IMR-90 (cell line): ENCODE measurements around the gene EDC4. TPM values are rescaled to one million over a fixed set of nuclear protein-coding genes. Genes with fewer than 3 reads are reported as not detected.

ENCODE experiments used
- ATAC-seq: fragments of 200-7000 bp; cut with Tn5 transposase; 2 replicates; pipeline ENCODE4 v1.9.1; 2020; ENCODE audit warnings: low read depth, mild to moderate bottlenecking, moderate library complexity
- BruUV-seq: library from RNA; stranded (reverse); fragments of 400-500 nt; replicated peaks from 2 replicates; lab custom pipeline; 2021; lab: Mats Ljungman, UMichigan
- CTCF ChIA-PET: fragments of 300-600 bp; formaldehyde crosslinking; extraction: SDS; loops from one replicate; lab custom pipeline; 2021; ENCODE audit warnings: antibody characterized with exemption; lab: Yijun Ruan, JAX
- POLR2A ChIA-PET: fragments of 300-600 bp; sonication (Branson Sonifier 250); formaldehyde crosslinking; loops from one replicate; lab custom pipeline; 2022; ENCODE audit warnings: antibody characterized with exemption; ENCODE audit not compliant: unreplicated experiment; lab: Charles Lee
- DNase-seq: peaks from one replicate; pipeline ENCODE4 v3.0.0; 2013
- H2AFZ ChIP-seq: replicated peaks from 2 replicates; pipeline ENCODE3; 2013; ENCODE audit warnings: low read length, mild to moderate bottlenecking; ENCODE audit not compliant: poor library complexity
- H2AK5ac ChIP-seq: 2 replicates; pipeline ENCODE4 v1.6.1; 2013; ENCODE audit warnings: low read depth, low read length, inconsistent platforms
- H2AK9ac ChIP-seq: replicated peaks from 2 replicates; pipeline ENCODE3; 2013; ENCODE audit warnings: mild to moderate bottlenecking, low read depth, low read length, moderate library complexity; ENCODE audit not compliant: poor library complexity
- H2BK120ac ChIP-seq: 2 replicates; pipeline ENCODE4 v1.6.1; 2013; ENCODE audit warnings: low read depth, low read length, inconsistent platforms
- H2BK15ac ChIP-seq: 3 replicates; pipeline ENCODE4 v1.6.1; 2013; ENCODE audit warnings: low read depth, low read length, inconsistent platforms
- H2BK20ac ChIP-seq: 2 replicates; pipeline ENCODE4 v1.6.1; 2013; ENCODE audit warnings: low read depth, mild to moderate bottlenecking, inconsistent platforms, low read length, moderate library complexity
- H2BK5ac ChIP-seq: 2 replicates; pipeline ENCODE4 v1.6.1; 2013; ENCODE audit warnings: mild to moderate bottlenecking, low read depth, low read length, inconsistent platforms; ENCODE audit not compliant: poor library complexity, severe bottlenecking
- H3K14ac ChIP-seq: replicated peaks from 2 replicates; pipeline ENCODE4 v1.6.1; 2013; ENCODE audit warnings: low read depth, low read length, inconsistent platforms
- H3K18ac ChIP-seq: 2 replicates; pipeline ENCODE4 v1.6.1; 2013; ENCODE audit warnings: low read depth, low read length, control low read depth
- H3K23ac ChIP-seq: 2 replicates; pipeline ENCODE4 v1.6.1; 2013; ENCODE audit warnings: low read depth, low read length, inconsistent platforms
- H3K27ac ChIP-seq: 2 replicates; pipeline ENCODE4 v1.5.1; 2013; ENCODE audit warnings: mild to moderate bottlenecking, control low read depth, low read length; ENCODE audit not compliant: insufficient read depth
- H3K27me3 ChIP-seq: 2 replicates; pipeline ENCODE4 v1.6.1; 2013; ENCODE audit warnings: low read length; ENCODE audit not compliant: control insufficient read depth, insufficient read depth
- H3K36me3 ChIP-seq: 2 replicates; pipeline ENCODE4 v1.6.1; 2013; ENCODE audit warnings: low read length, mixed read lengths; ENCODE audit not compliant: control insufficient read depth, insufficient read depth
- H3K4ac ChIP-seq: 2 replicates; pipeline ENCODE4 v1.6.1; 2013; ENCODE audit warnings: low read depth, low read length, inconsistent platforms
- H3K4me1 ChIP-seq: 2 replicates; pipeline ENCODE4 v1.6.1; 2013; ENCODE audit warnings: low read length, mixed read lengths; ENCODE audit not compliant: control insufficient read depth, insufficient read depth
- H3K4me2 ChIP-seq: 2 replicates; pipeline ENCODE4 v1.6.1; 2013; ENCODE audit warnings: low read depth, mild to moderate bottlenecking, control low read depth, low read length, moderate library complexity
- H3K4me3 ChIP-seq: 2 replicates; pipeline ENCODE4 v1.5.1; 2013; ENCODE audit warnings: low read depth, mild to moderate bottlenecking, control low read depth, low read length, moderate library complexity; ENCODE audit not compliant: insufficient read depth
- H3K56ac ChIP-seq: 2 replicates; pipeline ENCODE4 v1.6.1; 2013; ENCODE audit warnings: low read length, inconsistent platforms; ENCODE audit not compliant: insufficient read depth; ENCODE audit errors: extremely low read depth
- H3K79me1 ChIP-seq, 2 experiments: 2 replicates each; pipeline ENCODE4 v1.6.1; 2013; ENCODE audit warnings: low read length in 2 of 2, inconsistent platforms in 1 of 2, low read depth in 1 of 2
- H3K9ac ChIP-seq: 2 replicates; pipeline ENCODE4 v1.6.1; 2013; ENCODE audit warnings: low read depth, low read length, control low read depth
- H3K9me1 ChIP-seq: 2 replicates; pipeline ENCODE4 v1.6.1; 2013; ENCODE audit warnings: low read length, inconsistent platforms; ENCODE audit not compliant: insufficient read depth
- H3K9me3 ChIP-seq: 2 replicates; pipeline ENCODE4 v1.6.1; 2013; ENCODE audit warnings: low read length; ENCODE audit not compliant: control insufficient read depth, insufficient read depth
- H4K20me1 ChIP-seq: 2 replicates; pipeline ENCODE4 v1.6.1; 2013; ENCODE audit warnings: low read length, inconsistent platforms; ENCODE audit not compliant: insufficient read depth
- H4K5ac ChIP-seq: 2 replicates; pipeline ENCODE4 v1.6.1; 2013; ENCODE audit warnings: mild to moderate bottlenecking, low read depth, low read length, control low read depth
- H4K8ac ChIP-seq, 2 experiments: 2 replicates each; pipeline ENCODE4 v1.6.1; 2013; ENCODE audit warnings: low read depth in 2 of 2, low read length in 2 of 2, control low read depth in 1 of 2, inconsistent platforms in 1 of 2
- H4K91ac ChIP-seq: 2 replicates; pipeline ENCODE4 v1.6.1; 2013; ENCODE audit warnings: low read depth, low read length, inconsistent platforms; ENCODE audit not compliant: insufficient read depth
- BHLHE40 ChIP-seq: fragments of 150-350 bp; IDR thresholded peaks from 2 replicates; pipeline ENCODE4 v1.6.1; 2016; ENCODE audit warnings: mild to moderate bottlenecking, low read depth, low read length
- CEBPB ChIP-seq: IDR thresholded peaks from 2 replicates; pipeline ENCODE4 v1.6.1; 2012; ENCODE audit warnings: low read depth, low read length, improper control_type of control experiment
- CHD1 ChIP-seq: IDR thresholded peaks from 2 replicates; pipeline ENCODE4 v1.6.1; 2012; ENCODE audit warnings: low read depth, low read length, improper control_type of control experiment
- FOS ChIP-seq: fragments of 150-350 bp; IDR thresholded peaks from 2 replicates; pipeline ENCODE4 v1.6.1; 2016; ENCODE audit warnings: low read depth, low read length
- MAFK ChIP-seq: IDR thresholded peaks from 2 replicates; pipeline ENCODE4 v1.6.1; 2012; ENCODE audit warnings: low read depth, low read length, improper control_type of control experiment
- MAZ ChIP-seq: IDR thresholded peaks from 2 replicates; pipeline ENCODE4 v1.6.1; 2012; ENCODE audit warnings: low read depth, mild to moderate bottlenecking, low read length, improper control_type of control experiment, moderate library complexity, borderline replicate concordance
- MXI1 ChIP-seq: IDR thresholded peaks from 2 replicates; pipeline ENCODE4 v1.6.1; 2012; ENCODE audit warnings: low read depth, mild to moderate bottlenecking, low read length, moderate library complexity, borderline replicate concordance
- NFE2L2 ChIP-seq: fragments of 150-350 bp; IDR thresholded peaks from 2 replicates; pipeline ENCODE4 v1.6.1; 2016; ENCODE audit warnings: low read depth, mild to moderate bottlenecking, low read length
- POLR2A ChIP-seq: IDR thresholded peaks from 2 replicates; pipeline ENCODE4 v1.6.1; 2012; ENCODE audit warnings: mild to moderate bottlenecking, low read depth, low read length
- RAD21 ChIP-seq: IDR thresholded peaks from 2 replicates; pipeline ENCODE4 v1.6.1; 2012; ENCODE audit warnings: low read length, improper control_type of control experiment
- RCOR1 ChIP-seq: IDR thresholded peaks from 2 replicates; pipeline ENCODE4 v1.6.1; 2012; ENCODE audit warnings: mild to moderate bottlenecking, low read length, improper control_type of control experiment; ENCODE audit not compliant: insufficient replicate concordance
- RFX5 ChIP-seq: IDR thresholded peaks from 2 replicates; pipeline ENCODE4 v1.8.0; 2012; ENCODE audit warnings: low read depth, mild to moderate bottlenecking, low read length, moderate library complexity
- SMC3 ChIP-seq: fragments of 150-350 bp; IDR thresholded peaks from 2 replicates; pipeline ENCODE4 v1.6.1; 2016; ENCODE audit warnings: low read depth, mild to moderate bottlenecking, antibody characterized with exemption, low read length, moderate library complexity
- WGBS, 2 experiments: methylation state at CpG; one replicate each; pipeline versions ENCODE4 v1.1.5 to v1.1.7; 2013; ENCODE audit warnings: missing lambda C conversion rate in 2 of 2; ENCODE audit not compliant: insufficient read length in 1 of 2; ENCODE audit errors: extremely low coverage in 2 of 2; 5-methylcytosine and 5-hydroxymethylcytosine counted together
- dilution Hi-C: fragments of 300-500 bp; cut with HindIII; formaldehyde crosslinking; loops from one replicate; pipeline ENCODE4 v1.14.3; 2018; ENCODE audit warnings: low sequenced_read_pairs; ENCODE audit not compliant: unreplicated experiment
- in situ Hi-C: fragments of 300-500 bp; cut with MboI; formaldehyde crosslinking; loops from 3 replicates; pipeline ENCODE4 v1.14.3; 2019; ENCODE audit warnings: low sequenced_read_pairs, inconsistent platforms, mixed read lengths
- intact Hi-C: fragments of 100-400 bp; cut with micrococcal nuclease; formaldehyde crosslinking; loops from 2 replicates; pipeline ENCODE4 v1.10.0; 2022
- polyA plus RNA-seq, 3 experiments: library from polyadenylated mRNA; depleted of rRNA; stranded (reverse); fragments of >200 nt; gene quantifications; 2 replicates each; pipeline ENCODE4 v1.2.3, GENCODE V29; 2012; ENCODE audit warnings: low replicate concordance in 1 of 3
- total RNA-seq: library from RNA; depleted of rRNA; stranded (reverse); fragments of >200 nt; gene quantifications from 2 replicates; pipeline ENCODE4 v1.2.3, GENCODE V29; 2012
- TF ChIP-seq, protein P1 (sequence below): conservative IDR thresholded peaks from 2 replicates; pipeline ENCODE4 v1.5.1; 2012; ENCODE audit warnings: mild to moderate bottlenecking, low read depth, low read length, improper control_type of control experiment
- TF ChIP-seq, protein P2 (sequence below): fragments of 150-350 bp; IDR thresholded peaks from 2 replicates; pipeline ENCODE4 v1.6.1; 2017; ENCODE audit warnings: mild to moderate bottlenecking, antibody characterized with exemption, low read length, low read depth
- TF ChIP-seq, protein P3 (sequence below): fragments of 150-350 bp; IDR thresholded peaks from 2 replicates; pipeline ENCODE4 v1.6.1; 2016; ENCODE audit warnings: low read depth, mild to moderate bottlenecking, low read length, moderate library complexity, borderline replicate concordance

EDC4 gene
- total and polyA plus RNA-seq, 2 of the 4 experiments (the other 2 are of a cell fraction), result 33.2 to 64.0 TPM

DNA sequence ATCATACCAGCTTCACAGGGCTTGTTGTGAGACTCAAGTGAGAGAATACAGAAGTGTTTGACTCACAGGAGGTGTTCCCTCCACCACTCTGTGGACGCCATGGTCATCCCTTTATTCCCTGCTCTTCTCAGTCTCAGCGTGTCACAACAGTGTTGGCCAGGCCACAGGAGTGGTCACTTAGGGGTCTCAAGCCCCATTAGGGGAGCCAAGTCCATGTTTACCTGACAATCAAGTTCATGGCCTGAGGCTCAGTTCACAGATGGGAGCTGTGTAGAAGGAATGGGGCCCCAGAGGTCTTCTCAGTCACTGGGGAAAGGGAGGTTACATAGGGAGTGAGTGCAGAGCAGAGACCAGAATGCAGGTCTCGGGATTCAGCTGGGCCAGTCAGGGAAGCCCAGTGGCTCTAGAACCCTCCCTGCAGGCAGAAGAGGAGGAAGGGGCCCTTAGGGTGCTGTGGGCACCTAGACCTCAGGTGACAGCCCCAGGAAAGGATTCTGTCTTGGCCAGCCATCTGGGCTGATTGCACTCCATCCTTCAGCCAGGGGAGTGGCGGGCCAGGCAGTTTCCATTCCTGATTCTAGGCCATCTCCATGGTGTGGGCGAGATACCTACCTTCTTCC is 15.8 kb upstream of the EDC4 start:
- H2AK9ac ChIP-seq, result no peak overlapping the region
- no peak overlapping the region for H3K14ac ChIP-seq
- no peaks in the 10 kb centered on the region for H3K27me3 ChIP-seq
- peaks cover 23 to 85% of the 10 kb centered on the region in 2 experiments for H3K79me1 ChIP-seq
- no TSS peak for BruUV-seq
- H2AK5ac ChIP-seq, result no peak overlapping the region
- H3K18ac ChIP-seq, result no peak overlapping the region
- no peak overlapping the region for H2BK5ac ChIP-seq
- peak; percentile 3; the same call in 1 of the 2 replicates for ATAC-seq
- H2BK20ac ChIP-seq, result no peak overlapping the region
- in situ Hi-C loops, result no loop called here
- no peak overlapping the region for H4K91ac ChIP-seq
- H3K9me1 ChIP-seq, result peaks cover 57% of the 10 kb centered on the region
- H3K36me3 ChIP-seq, result peaks cover 17% of the 10 kb centered on the region
- no peak overlapping the region for H4K5ac ChIP-seq
- H3K9ac ChIP-seq, result no peak overlapping the region
- H2BK120ac ChIP-seq, result no peak overlapping the region
- ChIA-PET POLR2A (no interaction called here), CTCF (interaction anchor here (1.3 to 2.0 kb wide), 2 partner anchors 27 to 40 kb away, joined by 4 to 8 read pairs; partner anchors contain the start of gene NRN1L)
- H3K4me1 ChIP-seq, result peaks cover 18% of the 10 kb centered on the region
- no peaks in the 10 kb centered on the region for H3K9me3 ChIP-seq
- no peak overlapping the region for H3K4me3 ChIP-seq
- no peak overlapping the region for H3K23ac ChIP-seq
- no peak overlapping the region for H3K27ac ChIP-seq
- no peak overlapping the region for H2AFZ ChIP-seq
- intact Hi-C loops, result no loop called here
- no peak overlapping the region for H2BK15ac ChIP-seq
- dilution Hi-C loops, result no loop called here
- no peak for DNase-seq
- peaks cover 95% of the 10 kb centered on the region for H4K20me1 ChIP-seq
- TF ChIP-seq CEBPB, result no peak
- TF ChIP-seq RFX5, result no peak
- no peak for TF ChIP-seq NFE2L2
- TF ChIP-seq SMC3, result no peak
- no peak for TF ChIP-seq BHLHE40
- no peak for TF ChIP-seq POLR2A
- TF ChIP-seq CHD1, result no peak
- no peak for TF ChIP-seq MAFK
- TF ChIP-seq MXI1, result no peak
- no peak for TF ChIP-seq RCOR1
- TF ChIP-seq, protein P1, sequence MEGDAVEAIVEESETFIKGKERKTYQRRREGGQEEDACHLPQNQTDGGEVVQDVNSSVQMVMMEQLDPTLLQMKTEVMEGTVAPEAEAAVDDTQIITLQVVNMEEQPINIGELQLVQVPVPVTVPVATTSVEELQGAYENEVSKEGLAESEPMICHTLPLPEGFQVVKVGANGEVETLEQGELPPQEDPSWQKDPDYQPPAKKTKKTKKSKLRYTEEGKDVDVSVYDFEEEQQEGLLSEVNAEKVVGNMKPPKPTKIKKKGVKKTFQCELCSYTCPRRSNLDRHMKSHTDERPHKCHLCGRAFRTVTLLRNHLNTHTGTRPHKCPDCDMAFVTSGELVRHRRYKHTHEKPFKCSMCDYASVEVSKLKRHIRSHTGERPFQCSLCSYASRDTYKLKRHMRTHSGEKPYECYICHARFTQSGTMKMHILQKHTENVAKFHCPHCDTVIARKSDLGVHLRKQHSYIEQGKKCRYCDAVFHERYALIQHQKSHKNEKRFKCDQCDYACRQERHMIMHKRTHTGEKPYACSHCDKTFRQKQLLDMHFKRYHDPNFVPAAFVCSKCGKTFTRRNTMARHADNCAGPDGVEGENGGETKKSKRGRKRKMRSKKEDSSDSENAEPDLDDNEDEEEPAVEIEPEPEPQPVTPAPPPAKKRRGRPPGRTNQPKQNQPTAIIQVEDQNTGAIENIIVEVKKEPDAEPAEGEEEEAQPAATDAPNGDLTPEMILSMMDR, result no peak
- TF ChIP-seq MAZ, result no peak
- TF ChIP-seq RAD21, result no peak
- TF ChIP-seq, protein P2, sequence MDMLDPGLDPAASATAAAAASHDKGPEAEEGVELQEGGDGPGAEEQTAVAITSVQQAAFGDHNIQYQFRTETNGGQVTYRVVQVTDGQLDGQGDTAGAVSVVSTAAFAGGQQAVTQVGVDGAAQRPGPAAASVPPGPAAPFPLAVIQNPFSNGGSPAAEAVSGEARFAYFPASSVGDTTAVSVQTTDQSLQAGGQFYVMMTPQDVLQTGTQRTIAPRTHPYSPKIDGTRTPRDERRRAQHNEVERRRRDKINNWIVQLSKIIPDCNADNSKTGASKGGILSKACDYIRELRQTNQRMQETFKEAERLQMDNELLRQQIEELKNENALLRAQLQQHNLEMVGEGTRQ, result no peak
- no peak for TF ChIP-seq FOS
- TF ChIP-seq, protein P3, sequence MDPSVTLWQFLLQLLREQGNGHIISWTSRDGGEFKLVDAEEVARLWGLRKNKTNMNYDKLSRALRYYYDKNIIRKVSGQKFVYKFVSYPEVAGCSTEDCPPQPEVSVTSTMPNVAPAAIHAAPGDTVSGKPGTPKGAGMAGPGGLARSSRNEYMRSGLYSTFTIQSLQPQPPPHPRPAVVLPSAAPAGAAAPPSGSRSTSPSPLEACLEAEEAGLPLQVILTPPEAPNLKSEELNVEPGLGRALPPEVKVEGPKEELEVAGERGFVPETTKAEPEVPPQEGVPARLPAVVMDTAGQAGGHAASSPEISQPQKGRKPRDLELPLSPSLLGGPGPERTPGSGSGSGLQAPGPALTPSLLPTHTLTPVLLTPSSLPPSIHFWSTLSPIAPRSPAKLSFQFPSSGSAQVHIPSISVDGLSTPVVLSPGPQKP, result no peak
- 80% methylated on average over 1 of the region's 5 CpGs; no CpG with 5 or more reads in 1 of the 2 experiments for WGBS, 2 experiments
- no peak overlapping the region for H3K56ac ChIP-seq
- no peak overlapping the region for H3K4me2 ChIP-seq
- no peak overlapping the region for H4K8ac ChIP-seq
- no peak overlapping the region for H3K4ac ChIP-seq
